Upper lobe of left lung (tissue), 4 donors: ENCODE data around the gene CRYBG1.

ENCODE experiments used
- CTCF ChIP-seq, 6 experiments: fragments of 450-650 bp in 4 of 6; fragments of 200-600 bp in 2 of 6; sonication (generic) in 2 of 6; IDR thresholded peaks; one replicate each; pipeline ENCODE4 v1.5.1; 2016 to 2019; ENCODE audit warnings: antibody characterized with exemption in 6 of 6
- POLR2A ChIP-seq, 4 donors: fragments of 450-650 bp; IDR thresholded peaks; one replicate each; pipeline ENCODE4 v1.5.1; 2016 to 2017; ENCODE audit warnings: antibody characterized with exemption in 4 of 4, mild to moderate bottlenecking in 2 of 4

- TF ChIP-seq CTCF (IDR thresholded peaks at IDR 0.05) (no peak), POLR2A (IDR thresholded peaks at IDR 0.05) (no peak)
Observed at GRCh38 chr6:106450653-106451052, 90.1 kb downstream of the CRYBG1 start.
